ENCODE measurements around the gene TBX2.

The TBX2 gene

GRCh38 chr17:61408151-61409041 lies 8.8 kb downstream of the TBX2 start:
- H3K27me3 ChIP-seq = peaks cover 100% of the 10 kb centered on the region
- H3K4me3 ChIP-seq (ENCODE audit: low read depth in 1 of 2, low read length in 1 of 2) = peak overlapping the region in 1 of 2 experiments; percentile 58
- no peak overlapping the region for H3K27ac ChIP-seq
- H3K4me1 ChIP-seq (ENCODE audit: control insufficient read depth in 1 of 2, insufficient read depth in 1 of 2, low read depth in 1 of 2, low read length in 1 of 2) = peaks cover 53 to 68% of the 10 kb centered on the region in 2 experiments
- H3K36me3 ChIP-seq = no peaks in the 10 kb centered on the region
- TF ChIP-seq CTCF (IDR thresholded peaks at IDR 0.05) = no peak
- H3K9me3 ChIP-seq = no peaks in the 10 kb centered on the region

- Histone ChIP-seq H3K27ac (no peak overlapping the region), H3K36me3 (no peaks in the 10 kb centered on the region), H3K9me3 (no peaks in the 10 kb centered on the region), H3K4me3 (ENCODE audit: low read depth in 1 of 2, low read length in 1 of 2) (peak overlapping the region; percentile 37 to 58), H3K27me3 (peaks cover 100% of the 10 kb centered on the region), H3K4me1 (ENCODE audit: control insufficient read depth in 1 of 2, insufficient read depth in 1 of 2, low read depth in 1 of 2, low read length in 1 of 2) (peaks cover 42 to 58% of the 10 kb centered on the region in 2 experiments)
- no peak for TF ChIP-seq CTCF (IDR thresholded peaks at IDR 0.05)
Measured at GRCh38 chr17:61409301-61410112, 9.9 kb downstream of the TBX2 start.

- H3K36me3 ChIP-seq = no peaks in the 10 kb centered on the region
- peak overlapping the region; percentile 29 to 69 for H3K4me3 ChIP-seq (ENCODE audit: low read depth in 1 of 2, low read length in 1 of 2)
- no peaks in the 10 kb centered on the region for H3K9me3 ChIP-seq
- H3K27ac ChIP-seq = no peak overlapping the region
- TF ChIP-seq CTCF (IDR thresholded peaks at IDR 0.05) = peak; percentile 19
- peaks cover 100% of the 10 kb centered on the region for H3K27me3 ChIP-seq
- H3K4me1 ChIP-seq (ENCODE audit: control insufficient read depth in 1 of 2, insufficient read depth in 1 of 2, low read depth in 1 of 2, low read length in 1 of 2) = peaks cover 42 to 51% of the 10 kb centered on the region in 2 experiments
Measured at GRCh38 chr17:61410141-61411010, 10.7 kb downstream of the TBX2 start.

GRCh38 chr17:61411011-61411260 lies 11.3 kb downstream of the TBX2 start:
- Histone ChIP-seq H3K4me1 (ENCODE audit: control insufficient read depth in 1 of 2, insufficient read depth in 1 of 2, low read depth in 1 of 2, low read length in 1 of 2) (peaks cover 42 to 48% of the 10 kb centered on the region in 2 experiments), H3K9me3 (no peaks in the 10 kb centered on the region), H3K36me3 (no peaks in the 10 kb centered on the region), H3K27me3 (peaks cover 100% of the 10 kb centered on the region), H3K4me3 (ENCODE audit: low read depth in 1 of 2, low read length in 1 of 2) (peak overlapping the region; percentile 57 to 69), H3K27ac (no peak overlapping the region)
- TF ChIP-seq CTCF (IDR thresholded peaks at IDR 0.05) = peak; percentile 1
